ENCODE data around the gene TMEM95. TPM values are rescaled to one million over a fixed set of nuclear protein-coding genes. Genes with fewer than 3 reads are reported as not detected.
"Not testable (repeated sequence)": the region's sequence is repeated elsewhere in the genome, so short reads cannot be mapped to it uniquely, and the experiment has no call there.

Gene TMEM95
- total and polyA plus RNA-seq, 10 donors = not detected

DNA sequence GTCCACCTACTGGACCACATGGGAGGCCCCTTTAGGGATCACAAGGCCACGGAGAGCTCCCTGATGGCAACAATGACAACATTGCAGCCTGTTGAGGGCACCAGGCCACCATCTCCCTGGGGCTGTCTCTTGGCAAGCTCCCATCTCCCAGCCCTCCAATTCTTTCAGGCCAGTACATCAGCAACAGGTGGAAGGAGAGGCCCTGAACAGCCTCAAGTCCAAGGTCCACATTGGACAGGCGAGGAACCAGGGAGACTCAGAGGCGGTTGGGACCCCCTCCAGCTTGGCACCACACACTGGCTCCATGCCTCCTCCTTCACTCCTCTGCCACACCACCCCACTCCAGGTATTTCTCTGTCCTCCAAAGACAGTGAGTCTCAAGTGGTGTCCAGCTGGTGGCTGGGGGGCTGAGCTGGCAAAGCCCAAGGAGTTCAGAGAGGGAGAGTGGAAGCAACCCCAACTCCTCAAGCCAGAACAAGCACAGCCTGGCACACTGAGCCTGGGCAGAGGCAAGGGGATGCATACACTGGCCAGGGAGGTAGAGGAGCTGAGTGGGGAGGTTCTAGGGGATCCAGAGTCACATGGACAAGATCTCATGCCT is 19.9 kb upstream of the TMEM95 start:
- peaks cover 18 to 97% (median 58%) of the 10 kb centered on the region in 6 donors for H3K4me1 ChIP-seq
- peaks cover 0 to 23% (median 8%) of the 10 kb centered on the region in 6 donors for H3K36me3 ChIP-seq
- H3K4me3 ChIP-seq = no peak overlapping the region
- H3K27ac ChIP-seq = peak overlapping the region in 5 of 8 donors; percentile 78 to 95 (median 94)
- no peaks in the 10 kb centered on the region for H3K27me3 ChIP-seq (replicated peaks in 1 of 7)
- intact Hi-C loops (cut with DNase I; ENCODE audit: low total_unique reads) = no loop called here
- DNase-seq = no peak
- no peaks in the 10 kb centered on the region for H3K9me3 ChIP-seq
- WGBS, 5 donors = 92 to 98% (median 95%) methylated on average over 2 to 3 of the region's 3 CpGs
- TF ChIP-seq POLR2AphosphoS5 (IDR thresholded peaks at IDR 0.05) (no peak), POLR2A (IDR thresholded peaks at IDR 0.05) (no peak)
- TF ChIP-seq, protein P1, sequence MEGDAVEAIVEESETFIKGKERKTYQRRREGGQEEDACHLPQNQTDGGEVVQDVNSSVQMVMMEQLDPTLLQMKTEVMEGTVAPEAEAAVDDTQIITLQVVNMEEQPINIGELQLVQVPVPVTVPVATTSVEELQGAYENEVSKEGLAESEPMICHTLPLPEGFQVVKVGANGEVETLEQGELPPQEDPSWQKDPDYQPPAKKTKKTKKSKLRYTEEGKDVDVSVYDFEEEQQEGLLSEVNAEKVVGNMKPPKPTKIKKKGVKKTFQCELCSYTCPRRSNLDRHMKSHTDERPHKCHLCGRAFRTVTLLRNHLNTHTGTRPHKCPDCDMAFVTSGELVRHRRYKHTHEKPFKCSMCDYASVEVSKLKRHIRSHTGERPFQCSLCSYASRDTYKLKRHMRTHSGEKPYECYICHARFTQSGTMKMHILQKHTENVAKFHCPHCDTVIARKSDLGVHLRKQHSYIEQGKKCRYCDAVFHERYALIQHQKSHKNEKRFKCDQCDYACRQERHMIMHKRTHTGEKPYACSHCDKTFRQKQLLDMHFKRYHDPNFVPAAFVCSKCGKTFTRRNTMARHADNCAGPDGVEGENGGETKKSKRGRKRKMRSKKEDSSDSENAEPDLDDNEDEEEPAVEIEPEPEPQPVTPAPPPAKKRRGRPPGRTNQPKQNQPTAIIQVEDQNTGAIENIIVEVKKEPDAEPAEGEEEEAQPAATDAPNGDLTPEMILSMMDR (IDR thresholded peaks at IDR 0.05 in 8 of 11, conservative IDR thresholded peaks at IDR 0.05 in 3 of 11) = no peak

DNA sequence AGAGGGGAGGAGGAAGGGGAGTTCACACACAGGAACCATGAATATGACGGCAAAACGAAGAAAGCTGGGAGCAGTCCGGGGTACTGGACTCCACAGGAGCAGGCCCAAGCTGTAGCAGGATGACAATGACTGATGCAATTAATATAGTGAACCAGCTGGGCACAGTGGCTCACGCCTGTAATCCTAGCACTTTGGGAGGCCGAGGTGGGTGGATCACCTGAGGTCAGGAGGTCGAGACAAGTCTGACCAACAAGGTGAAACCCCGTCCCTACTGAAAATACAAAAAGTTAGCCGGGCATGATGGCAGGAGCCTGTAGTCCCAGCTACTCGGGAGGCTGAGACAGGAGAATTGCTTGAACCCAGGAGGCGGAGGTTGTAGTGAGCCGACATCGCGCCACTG is 19.2 kb upstream of the TMEM95 start:
- Histone ChIP-seq H3K36me3 (peaks cover 0 to 30% (median 14%) of the 10 kb centered on the region in 6 donors), H3K4me3 (peak overlapping the region in 4 of 8 donors; percentile 62 to 77 (median 75)), H3K4me1 (peaks cover 12 to 97% (median 51%) of the 10 kb centered on the region in 6 donors), H3K27ac (peak overlapping the region; percentile 68 to 95 (median 90))
- WGBS, 5 donors = 74 to 84% (median 80%) methylated on average over 13 of the region's 13 CpGs
- H3K9me3 ChIP-seq; H3K27me3 ChIP-seq (replicated peaks in 1 of 7); DNase-seq; intact Hi-C loops (cut with DNase I; ENCODE audit: low total_unique reads): not testable (repeated sequence)

DNA sequence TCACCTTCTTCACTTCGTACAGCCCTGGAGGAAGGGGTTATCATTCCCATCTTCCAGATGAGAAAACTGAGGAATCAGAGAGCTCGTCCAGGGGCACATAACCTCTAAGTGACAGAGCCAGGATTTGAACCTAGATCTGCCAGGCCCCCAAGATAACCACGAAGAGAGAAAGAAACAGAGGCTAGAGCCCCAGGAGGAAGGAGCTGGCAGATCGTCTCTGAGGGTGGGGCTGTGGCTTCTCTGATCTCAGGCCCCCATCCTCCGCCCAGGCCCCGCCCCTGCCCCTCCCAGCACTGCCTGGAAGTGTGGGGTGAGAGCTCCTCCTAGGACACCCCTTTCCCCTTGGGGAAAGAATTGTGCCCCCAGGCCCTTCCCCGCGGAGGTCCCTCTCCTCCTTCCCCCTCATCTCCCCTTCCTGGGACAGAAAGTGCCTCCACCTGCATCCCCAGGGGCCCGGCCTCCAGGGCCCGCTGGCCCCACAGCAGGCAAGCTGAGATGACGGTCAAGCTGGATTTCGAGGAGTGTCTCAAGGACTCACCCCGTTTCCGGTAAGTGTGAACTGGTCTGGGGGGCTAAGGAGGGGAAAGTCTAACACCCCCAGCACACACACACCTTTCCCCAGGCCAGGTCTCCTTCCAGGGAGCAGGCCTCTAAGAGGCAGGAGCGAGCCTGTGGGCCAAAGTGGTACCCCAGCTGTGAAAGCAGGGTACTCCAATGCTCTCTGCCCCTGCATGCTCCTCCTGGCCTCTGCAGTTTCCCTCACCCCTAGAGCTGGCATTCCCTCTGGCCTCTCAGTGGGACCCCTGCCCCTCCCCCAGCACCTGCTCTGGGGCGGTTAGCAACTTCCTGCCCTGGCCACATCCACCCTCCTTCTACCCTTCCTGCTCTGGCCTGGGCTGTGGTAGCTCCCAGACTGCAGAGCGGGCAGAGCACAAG is 18.4 kb upstream of the TMEM95 start, which contains the start of gene ACAP1:
TSS of gene ACAP1 (plus strand) at position 290 of the 936 bp plus-strand sequence. CDS start at position 496, 206 bp downstream.
- peak within 1 kb of the TSS; percentile 68 to 95 (median 90) for H3K27ac ChIP-seq
- intact Hi-C loops (cut with DNase I; ENCODE audit: low total_unique reads) = no loop called here

DNA sequence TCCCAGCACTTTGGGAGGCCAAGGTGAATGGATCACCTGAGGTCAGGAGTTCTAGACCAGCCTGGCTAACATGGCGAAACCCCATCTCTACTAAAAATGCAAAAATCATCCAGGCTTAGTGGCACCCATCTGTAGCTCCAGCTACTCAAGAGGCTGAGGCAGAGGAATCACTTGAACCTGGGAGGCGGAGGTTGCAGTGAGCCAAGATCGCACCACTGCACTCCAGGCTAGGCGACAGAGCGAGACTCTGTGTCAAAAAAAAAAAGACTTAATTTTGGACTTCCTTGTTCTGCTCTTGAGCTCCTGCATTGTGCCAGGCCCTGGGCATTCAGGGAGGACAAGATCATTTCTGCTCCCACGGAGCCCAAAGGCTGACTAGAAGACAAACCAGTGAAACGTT is 17.4 kb upstream of the TMEM95 start:
- H3K9me3 ChIP-seq; intact Hi-C loops (cut with DNase I; ENCODE audit: low total_unique reads); DNase-seq: not testable (repeated sequence)
- Histone ChIP-seq H3K36me3 (peaks cover 0 to 49% (median 30%) of the 10 kb centered on the region in 6 donors), H3K4me3 (peak overlapping the region; percentile 49 to 77 (median 63)), H3K27ac (peak overlapping the region; percentile 68 to 95 (median 90)), H3K27me3 (replicated peaks in 1 of 7) (peaks cover 0 to 14% (median 0%) of the 10 kb centered on the region in 7 donors), H3K4me1 (peaks cover 11 to 87% (median 41%) of the 10 kb centered on the region in 6 donors)
- WGBS, 5 donors = 33 to 49% (median 39%) methylated on average over 7 of the region's 7 CpGs

More for the DNA sequence above, 18.4 kb upstream of the TMEM95 start, which contains the start of gene ACAP1:
- peak; percentile 97 for DNase-seq
- H3K27me3 ChIP-seq (replicated peaks in 1 of 7) = peaks cover 0 to 8% (median 0%) of the 10 kb centered on the region in 7 donors
- peaks cover 0 to 38% (median 20%) of the 10 kb centered on the region in 6 donors for H3K36me3 ChIP-seq
- no peaks in the 10 kb centered on the region for H3K9me3 ChIP-seq
- WGBS, 5 donors = 12 to 28% (median 21%) methylated on average over 12 to 17 of the region's 17 CpGs
- H3K4me1 ChIP-seq = peaks cover 11 to 97% (median 48%) of the 10 kb centered on the region in 6 donors
- TF ChIP-seq POLR2A (IDR thresholded peaks at IDR 0.05) = no peak
- TF ChIP-seq, protein P1 (IDR thresholded peaks at IDR 0.05 in 8 of 11, conservative IDR thresholded peaks at IDR 0.05 in 3 of 11) = peak in 1 of 11 experiments; percentile 18
- TF ChIP-seq POLR2AphosphoS5 (IDR thresholded peaks at IDR 0.05) = peak; percentile 75 to 85 (median 77)
- peak within 1 kb of the TSS; percentile 49 to 77 (median 63) for H3K4me3 ChIP-seq

All from spleen (tissue), 11 donors.